PC-3 (cell line): ENCODE data around the gene SKAP1. TPM values are rescaled to one million over a fixed set of nuclear protein-coding genes. Genes with fewer than 3 reads are reported as not detected.

Experiments
- ATAC-seq: fragments of 200-7000 bp; cut with Tn5 transposase; 2 replicates; pipeline ENCODE4 v1.9.1; 2020; ENCODE audit warnings: mild to moderate bottlenecking, moderate library complexity
- BruUV-seq: library from RNA; stranded (reverse); fragments of 400-500 nt; replicated peaks from 2 replicates; lab custom pipeline; 2021; lab: Mats Ljungman, UMichigan
- CTCF ChIA-PET: fragments of 300-600 bp; sonication (Branson Sonifier 250); formaldehyde crosslinking; loops from one replicate; lab custom pipeline; 2022; ENCODE audit warnings: antibody characterized with exemption; lab: Charles Lee
- POLR2A ChIA-PET: fragments of 300-600 bp; sonication (Branson Sonifier 250); formaldehyde crosslinking; loops from one replicate; lab custom pipeline; 2022; ENCODE audit warnings: antibody characterized with exemption; ENCODE audit not compliant: unreplicated experiment; lab: Charles Lee
- DNase-seq: peaks from one replicate; pipeline ENCODE4 v3.0.0-alpha.2; 2015
- H2AFZ ChIP-seq: fragments of 300-600 bp; sonication (generic); 2 replicates; pipeline ENCODE4 v1.6.0; 2016; ENCODE audit warnings: antibody characterized with exemption, low read length
- H3F3A ChIP-seq: fragments of 300-600 bp; sonication (generic); one replicate; pipeline ENCODE4 v1.6.0; 2017; ENCODE audit warnings: antibody characterized with exemption, low read length, control low read depth, mild to moderate bottlenecking; ENCODE audit not compliant: unreplicated experiment
- H3K27ac ChIP-seq: fragments of 300-600 bp; sonication (generic); 2 replicates; pipeline ENCODE4 v1.5.1; 2016; ENCODE audit warnings: mild to moderate bottlenecking, low read length
- H3K27me3 ChIP-seq: fragments of 300-600 bp; sonication (generic); 2 replicates; pipeline ENCODE4 v1.6.1; 2016; ENCODE audit warnings: low read length, mixed read lengths
- H3K36me3 ChIP-seq: fragments of 300-600 bp; sonication (generic); 2 replicates; pipeline ENCODE4 v1.6.1; 2016; ENCODE audit warnings: low read depth, mixed run types, low read length, mixed read lengths
- H3K4me1 ChIP-seq: fragments of 300-600 bp; sonication (generic); 2 replicates; pipeline ENCODE4 v1.5.1; 2016; ENCODE audit warnings: low read length; ENCODE audit not compliant: insufficient read depth
- H3K4me2 ChIP-seq: fragments of 300-600 bp; sonication (generic); 2 replicates; pipeline ENCODE4 v1.6.0; 2016; ENCODE audit warnings: low read length
- H3K4me3 ChIP-seq: fragments of 300-600 bp; sonication (generic); 2 replicates; pipeline ENCODE4 v1.5.1; 2016; ENCODE audit warnings: mild to moderate bottlenecking, low read length, mixed read lengths
- H3K79me2 ChIP-seq: fragments of 300-600 bp; sonication (generic); 2 replicates; pipeline ENCODE4 v1.6.1; 2017; ENCODE audit warnings: low read length, mixed read lengths
- H3K9ac ChIP-seq: fragments of 300-600 bp; sonication (generic); 2 replicates; pipeline ENCODE4 v1.6.0; 2016; ENCODE audit warnings: mild to moderate bottlenecking, low read length
- H3K9me2 ChIP-seq: fragments of 300-600 bp; sonication (generic); replicated peaks from 2 replicates; pipeline ENCODE4 v1.6.1; 2016; ENCODE audit warnings: mixed run types, low read length, mixed read lengths
- H3K9me3 ChIP-seq: fragments of 300-600 bp; sonication (generic); 2 replicates; pipeline ENCODE4 v1.6.1; 2016; ENCODE audit warnings: low read length, mixed read lengths
- H4K20me1 ChIP-seq: fragments of 300-600 bp; sonication (generic); 2 replicates; pipeline ENCODE4 v1.6.1; 2016; ENCODE audit warnings: low read length, mixed read lengths
- EZH2 ChIP-seq: fragments of 300-600 bp; sonication (generic); IDR thresholded peaks from one replicate; pipeline ENCODE4 v1.6.1; 2017; ENCODE audit warnings: antibody characterized with exemption, mild to moderate bottlenecking, low read length; ENCODE audit not compliant: unreplicated experiment
- EZH2phosphoT487 ChIP-seq: fragments of 300-600 bp; sonication (generic); IDR thresholded peaks from 2 replicates; pipeline ENCODE4 v1.6.1; 2018; ENCODE audit warnings: mild to moderate bottlenecking, antibody characterized with exemption, low read length, borderline replicate concordance
- intact Hi-C: fragments of 100-400 bp; cut with micrococcal nuclease; formaldehyde crosslinking; loops from 2 replicates; pipeline ENCODE4 v1.9.0; 2023
- total RNA-seq: library from RNA; depleted of rRNA; stranded (reverse); fragments of >200 nt; gene quantifications from 2 replicates; pipeline ENCODE4 v1.2.3, GENCODE V29; 2014
- TF ChIP-seq, protein P1 (sequence below): fragments of 300-600 bp; sonication (generic); conservative IDR thresholded peaks from 2 replicates; pipeline ENCODE4 v1.5.1; 2017; ENCODE audit warnings: antibody characterized with exemption, low read depth, mild to moderate bottlenecking, low read length

Gene SKAP1
- total RNA-seq, 1 experiment from 2014 or later = not detected

DNA sequence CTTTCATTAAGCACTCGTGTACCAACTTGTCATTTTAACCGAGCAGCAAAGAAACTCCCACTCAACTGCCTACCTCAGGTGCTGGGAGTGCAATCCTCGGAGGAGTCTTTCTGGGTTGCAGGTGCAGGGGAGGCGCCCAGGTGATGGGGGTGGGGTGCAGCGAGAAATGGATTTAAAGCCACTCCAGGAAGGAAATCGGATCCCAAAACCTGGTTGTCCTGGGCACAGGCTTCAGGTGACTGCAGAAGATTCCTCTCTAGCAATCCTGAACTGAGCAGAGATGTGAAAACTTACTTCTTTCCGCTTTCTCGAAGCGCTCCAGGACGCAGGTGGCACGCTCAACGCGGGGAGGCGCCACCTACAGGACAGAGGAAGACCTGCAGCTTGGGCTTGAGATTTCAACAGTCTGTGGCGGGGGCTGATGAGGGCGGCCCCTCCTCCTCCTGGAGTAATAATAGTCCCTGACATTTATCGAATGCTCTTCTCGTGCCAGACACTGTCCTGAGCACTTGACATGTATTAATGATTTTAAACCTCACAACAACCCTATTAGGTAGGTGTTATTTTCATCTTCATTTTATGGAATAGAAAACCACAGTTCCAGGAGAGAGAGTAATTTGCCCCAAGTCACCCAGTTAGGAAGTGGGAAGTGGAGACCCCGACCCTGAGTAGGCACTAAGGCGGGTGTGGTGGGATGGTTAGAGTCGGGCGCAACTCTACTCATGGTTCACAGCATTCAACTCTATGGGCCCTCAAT is 27.2 kb upstream of the SKAP1 start:
- DNase-seq = peak; percentile 87
- Histone ChIP-seq H3K9ac (no peak overlapping the region), H4K20me1 (no peaks in the 10 kb centered on the region), H3F3A (no peaks in the 10 kb centered on the region), H3K9me2 (no peaks in the 10 kb centered on the region), H2AFZ (peak overlapping the region; percentile 81), H3K79me2 (no peaks in the 10 kb centered on the region), H3K4me2 (peak overlapping the region; percentile 82), H3K9me3 (no peaks in the 10 kb centered on the region), H3K4me3 (peak overlapping the region; percentile 55), H3K36me3 (no peaks in the 10 kb centered on the region), H3K27me3 (no peaks in the 10 kb centered on the region), H3K27ac (no peak overlapping the region), H3K4me1 (peaks cover 9% of the 10 kb centered on the region)
- ATAC-seq = peak; percentile 95
- BruUV-seq = no TSS peak
- ChIA-PET POLR2A (no interaction called here), CTCF (interaction anchor here (0.5 to 1.0 kb wide), 4 partner anchors 11 to 130 kb away, joined by 3 to 6 read pairs (median 3); no protein-coding TSS in a partner anchor)
- TF ChIP-seq, protein P1, sequence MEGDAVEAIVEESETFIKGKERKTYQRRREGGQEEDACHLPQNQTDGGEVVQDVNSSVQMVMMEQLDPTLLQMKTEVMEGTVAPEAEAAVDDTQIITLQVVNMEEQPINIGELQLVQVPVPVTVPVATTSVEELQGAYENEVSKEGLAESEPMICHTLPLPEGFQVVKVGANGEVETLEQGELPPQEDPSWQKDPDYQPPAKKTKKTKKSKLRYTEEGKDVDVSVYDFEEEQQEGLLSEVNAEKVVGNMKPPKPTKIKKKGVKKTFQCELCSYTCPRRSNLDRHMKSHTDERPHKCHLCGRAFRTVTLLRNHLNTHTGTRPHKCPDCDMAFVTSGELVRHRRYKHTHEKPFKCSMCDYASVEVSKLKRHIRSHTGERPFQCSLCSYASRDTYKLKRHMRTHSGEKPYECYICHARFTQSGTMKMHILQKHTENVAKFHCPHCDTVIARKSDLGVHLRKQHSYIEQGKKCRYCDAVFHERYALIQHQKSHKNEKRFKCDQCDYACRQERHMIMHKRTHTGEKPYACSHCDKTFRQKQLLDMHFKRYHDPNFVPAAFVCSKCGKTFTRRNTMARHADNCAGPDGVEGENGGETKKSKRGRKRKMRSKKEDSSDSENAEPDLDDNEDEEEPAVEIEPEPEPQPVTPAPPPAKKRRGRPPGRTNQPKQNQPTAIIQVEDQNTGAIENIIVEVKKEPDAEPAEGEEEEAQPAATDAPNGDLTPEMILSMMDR = peak; percentile 100
- TF ChIP-seq EZH2phosphoT487 (no peak), EZH2 (no peak)
- intact Hi-C loops = loop anchor here (1.0 to 2.0 kb wide), 2 partner anchors 36 to 105 kb away; no protein-coding TSS in a partner anchor

DNA sequence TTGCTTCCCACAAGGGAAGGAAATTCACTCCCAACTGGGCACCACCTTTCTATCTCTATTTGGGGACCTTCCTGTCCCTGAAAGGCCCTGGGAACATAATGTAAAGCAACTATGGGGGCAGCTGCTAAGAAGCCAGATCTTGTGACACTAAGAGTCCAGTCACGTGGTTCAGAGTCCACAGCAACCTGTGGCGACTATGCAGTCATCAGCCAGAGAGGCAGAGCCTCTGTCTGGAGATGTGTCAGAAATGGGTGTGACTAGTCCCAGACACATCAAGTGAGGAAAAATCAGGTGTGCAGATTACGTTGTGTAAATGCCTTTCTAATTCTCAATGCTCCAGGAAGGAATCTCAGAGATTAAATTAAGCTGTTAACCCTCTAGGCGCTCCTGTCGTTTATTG is 26.6 kb upstream of the SKAP1 start:
- DNase-seq = peak; percentile 63
- H3K9me3 ChIP-seq = no peaks in the 10 kb centered on the region
- no peaks in the 10 kb centered on the region for H4K20me1 ChIP-seq
- ATAC-seq = peak; percentile 79
- no peaks in the 10 kb centered on the region for H3K9me2 ChIP-seq
- intact Hi-C loops = loop anchor here (2.0 kb wide), 1 partner anchor 36 kb away; no protein-coding TSS in a partner anchor
- H3K27ac ChIP-seq = no peak overlapping the region
- TF ChIP-seq, protein P1 = no peak
- no peak for TF ChIP-seq EZH2
- TF ChIP-seq EZH2phosphoT487 = no peak
- no peak overlapping the region for H2AFZ ChIP-seq
- POLR2A ChIA-PET = no interaction called here
- H3K36me3 ChIP-seq = no peaks in the 10 kb centered on the region
- no peak overlapping the region for H3K4me3 ChIP-seq
- H3K4me2 ChIP-seq = peak overlapping the region; percentile 82
- H3F3A ChIP-seq = no peaks in the 10 kb centered on the region
- H3K79me2 ChIP-seq = no peaks in the 10 kb centered on the region
- H3K27me3 ChIP-seq = no peaks in the 10 kb centered on the region
- BruUV-seq = no TSS peak
- no peak overlapping the region for H3K9ac ChIP-seq
- CTCF ChIA-PET = interaction anchor here (0.6 to 1.0 kb wide), 5 partner anchors 11 to 138 kb away, joined by 3 to 7 read pairs (median 6); no protein-coding TSS in a partner anchor
- peaks cover 9% of the 10 kb centered on the region for H3K4me1 ChIP-seq

DNA sequence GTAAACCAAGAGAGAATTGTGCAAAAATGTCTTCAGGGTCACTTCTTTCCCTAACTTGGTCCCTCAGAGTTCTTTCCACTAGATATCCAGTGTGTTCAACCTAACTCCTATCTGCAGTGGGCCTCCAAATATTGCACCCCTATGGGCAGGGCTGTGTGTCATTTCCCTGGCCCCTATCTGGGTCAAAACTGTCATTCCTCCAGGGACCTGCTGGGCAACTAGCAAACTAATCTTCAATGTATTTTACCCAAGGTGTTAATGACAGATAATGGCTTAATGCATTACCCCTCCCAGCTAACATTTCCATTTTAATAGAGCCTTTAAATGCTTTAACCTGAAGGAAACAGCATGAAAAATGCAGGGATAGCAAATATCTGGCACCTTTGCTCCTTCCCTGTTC is 25.8 kb upstream of the SKAP1 start:
- CTCF ChIA-PET = no interaction called here
- no peak overlapping the region for H2AFZ ChIP-seq
- H3K27ac ChIP-seq = no peak overlapping the region
- no peaks in the 10 kb centered on the region for H3K9me2 ChIP-seq
- H4K20me1 ChIP-seq = no peaks in the 10 kb centered on the region
- POLR2A ChIA-PET = no interaction called here
- DNase-seq = no peak
- H3K4me2 ChIP-seq = no peak overlapping the region
- intact Hi-C loops = loop anchor here (2.0 kb wide), 1 partner anchor 37 kb away; no protein-coding TSS in a partner anchor
- H3K4me3 ChIP-seq = no peak overlapping the region
- TF ChIP-seq EZH2phosphoT487 (no peak), EZH2 (no peak)
- TF ChIP-seq, protein P1 = no peak
- no peaks in the 10 kb centered on the region for H3F3A ChIP-seq
- no peaks in the 10 kb centered on the region for H3K27me3 ChIP-seq
- no TSS peak for BruUV-seq
- H3K9ac ChIP-seq = no peak overlapping the region
- no peaks in the 10 kb centered on the region for H3K79me2 ChIP-seq
- ATAC-seq = no peak
- no peaks in the 10 kb centered on the region for H3K9me3 ChIP-seq
- H3K36me3 ChIP-seq = no peaks in the 10 kb centered on the region
- H3K4me1 ChIP-seq = peaks cover 9% of the 10 kb centered on the region
